ENCODE results near the gene HYAL4. TPM values are rescaled to one million over a fixed set of nuclear protein-coding genes. Genes with fewer than 3 reads are reported as not detected.
"Not testable (repeated sequence)": the region's sequence is repeated elsewhere in the genome, so short reads cannot be mapped to it uniquely, and the experiment has no call there.

HYAL4 gene
- total RNA-seq, 4 donors from 2014 or later: not detected

DNA sequence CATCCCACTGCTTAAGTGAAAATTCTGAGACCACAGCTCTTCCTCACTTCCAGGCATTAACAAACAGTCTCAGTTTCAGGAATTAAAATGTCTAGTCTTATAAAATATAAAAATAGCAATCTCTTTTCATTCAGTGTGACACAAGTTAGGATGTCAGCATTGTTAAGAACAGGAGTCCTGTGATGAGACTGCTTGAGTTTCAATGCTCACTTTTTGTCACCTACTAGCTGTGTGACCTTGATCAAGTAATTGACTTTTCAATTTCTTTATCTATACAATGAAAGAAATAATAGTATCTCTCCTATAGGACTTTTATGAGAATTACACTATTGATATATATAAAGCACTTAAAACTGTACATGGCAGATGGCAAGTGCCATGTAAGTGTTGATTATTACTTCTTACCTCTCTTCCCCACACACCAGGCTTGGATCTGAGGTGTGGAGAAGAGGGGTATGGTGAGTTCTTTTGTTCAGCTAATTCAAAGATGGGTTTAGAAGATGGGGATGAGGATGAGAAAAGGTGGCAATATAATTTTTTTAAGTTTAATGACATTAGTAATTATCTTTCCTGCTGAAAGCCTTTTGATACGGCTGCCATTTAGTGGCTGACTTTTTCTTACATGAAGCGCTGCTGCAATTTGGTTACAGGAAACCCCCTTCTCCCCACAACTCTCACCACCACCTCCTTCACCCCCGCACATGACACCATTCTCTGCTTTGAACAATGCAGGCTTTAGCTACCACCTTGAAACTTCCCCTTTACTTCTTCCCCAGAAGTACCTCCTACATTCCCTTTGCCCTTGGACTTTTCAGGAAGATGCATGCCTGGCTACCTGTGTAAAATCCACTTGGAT, 20.8 kb upstream of the HYAL4 start:
- TF ChIP-seq, protein P1, sequence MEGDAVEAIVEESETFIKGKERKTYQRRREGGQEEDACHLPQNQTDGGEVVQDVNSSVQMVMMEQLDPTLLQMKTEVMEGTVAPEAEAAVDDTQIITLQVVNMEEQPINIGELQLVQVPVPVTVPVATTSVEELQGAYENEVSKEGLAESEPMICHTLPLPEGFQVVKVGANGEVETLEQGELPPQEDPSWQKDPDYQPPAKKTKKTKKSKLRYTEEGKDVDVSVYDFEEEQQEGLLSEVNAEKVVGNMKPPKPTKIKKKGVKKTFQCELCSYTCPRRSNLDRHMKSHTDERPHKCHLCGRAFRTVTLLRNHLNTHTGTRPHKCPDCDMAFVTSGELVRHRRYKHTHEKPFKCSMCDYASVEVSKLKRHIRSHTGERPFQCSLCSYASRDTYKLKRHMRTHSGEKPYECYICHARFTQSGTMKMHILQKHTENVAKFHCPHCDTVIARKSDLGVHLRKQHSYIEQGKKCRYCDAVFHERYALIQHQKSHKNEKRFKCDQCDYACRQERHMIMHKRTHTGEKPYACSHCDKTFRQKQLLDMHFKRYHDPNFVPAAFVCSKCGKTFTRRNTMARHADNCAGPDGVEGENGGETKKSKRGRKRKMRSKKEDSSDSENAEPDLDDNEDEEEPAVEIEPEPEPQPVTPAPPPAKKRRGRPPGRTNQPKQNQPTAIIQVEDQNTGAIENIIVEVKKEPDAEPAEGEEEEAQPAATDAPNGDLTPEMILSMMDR (IDR thresholded peaks at IDR 0.05): no peak
- ATAC-seq (ENCODE audit: low FRiP score): no peak
- no peak for DNase-seq (ENCODE audit: low spot score)

DNA sequence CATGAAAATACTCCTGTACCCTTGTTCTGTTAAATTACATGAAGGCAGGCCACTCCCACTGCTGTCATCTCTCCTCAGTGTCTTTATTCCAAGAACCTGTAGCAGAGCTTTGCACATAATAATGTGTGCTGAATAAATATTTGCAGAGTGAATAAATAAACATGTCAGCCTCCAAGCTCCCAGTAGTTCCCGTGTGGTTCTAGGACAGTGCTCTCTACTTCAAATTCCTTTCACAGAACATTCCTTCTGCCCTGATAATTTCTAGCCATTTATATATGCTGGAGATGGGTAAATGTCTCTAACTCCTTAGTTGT, 20.3 kb upstream of the HYAL4 start:
- DNase-seq (ENCODE audit: low spot score) (no peak), ATAC-seq (ENCODE audit: low FRiP score) (no peak)
- TF ChIP-seq, protein P1 (IDR thresholded peaks at IDR 0.05): no peak

DNA sequence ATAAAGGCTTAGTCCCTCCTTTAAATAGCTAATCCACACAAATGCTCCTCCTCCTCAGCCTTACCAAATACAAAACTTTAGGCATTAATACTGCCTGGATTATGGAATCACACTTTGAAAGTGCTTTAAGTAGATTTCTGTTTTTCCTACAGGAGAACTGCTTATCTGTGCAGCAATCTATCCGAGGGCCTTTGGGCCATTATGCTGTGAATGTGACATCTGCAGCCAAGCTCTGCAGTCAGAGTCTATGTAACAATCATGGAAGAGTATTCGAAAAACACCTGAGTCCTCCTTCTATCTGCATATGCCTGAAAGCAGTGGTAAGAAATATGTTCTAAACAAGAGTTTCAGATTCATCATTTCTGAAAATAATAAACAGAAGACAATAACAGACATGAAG, 16.2 kb upstream of the HYAL4 start:
- TF ChIP-seq, protein P1 (IDR thresholded peaks at IDR 0.05): no peak
- no peak for DNase-seq (ENCODE audit: low spot score)
- ATAC-seq (ENCODE audit: low FRiP score): no peak

DNA sequence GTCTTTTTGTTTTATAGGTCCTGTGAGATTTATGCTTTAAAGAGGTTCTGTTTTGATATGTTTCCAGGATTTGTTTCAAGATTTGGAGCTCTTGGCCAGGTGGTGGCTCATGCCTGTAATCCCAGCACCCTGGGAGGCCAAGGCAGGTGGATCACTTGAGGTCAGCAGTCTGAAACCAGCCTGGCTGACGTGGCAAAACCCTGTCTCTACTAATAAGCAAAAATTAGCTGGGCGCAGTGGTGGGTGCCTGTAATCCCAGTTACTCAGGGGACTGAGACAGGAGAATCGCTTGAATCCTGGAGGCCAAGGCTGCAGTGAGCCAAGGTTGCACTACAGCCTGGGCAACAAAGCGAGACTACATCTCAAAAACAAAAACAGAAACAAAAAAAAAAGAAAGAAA, 8.3 kb upstream of the HYAL4 start:
- TF ChIP-seq, protein P1 (IDR thresholded peaks at IDR 0.05): no peak
- no peak for ATAC-seq (ENCODE audit: low FRiP score)
- DNase-seq (ENCODE audit: low spot score): no peak

DNA sequence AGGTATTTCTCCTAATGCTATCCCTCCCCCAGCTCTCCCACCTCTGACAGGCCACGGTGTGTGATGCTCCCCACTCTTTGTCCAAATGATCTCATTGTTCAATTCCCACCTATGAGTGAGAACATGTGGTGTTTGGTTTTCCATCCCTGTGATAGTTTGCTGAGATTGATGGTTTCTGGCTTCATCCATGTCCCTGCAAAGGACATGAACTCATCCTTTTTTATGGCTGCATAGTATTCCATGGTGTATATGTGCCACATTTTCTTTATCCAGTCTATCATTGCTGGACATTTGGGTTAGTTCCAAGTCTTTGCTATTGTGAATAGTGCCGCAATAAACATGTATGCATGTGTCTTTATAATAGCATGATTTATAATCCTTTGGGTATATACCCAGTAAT, 5.9 kb upstream of the HYAL4 start:
- not testable (repeated sequence) for ATAC-seq (ENCODE audit: low FRiP score); DNase-seq (ENCODE audit: low spot score)

DNA sequence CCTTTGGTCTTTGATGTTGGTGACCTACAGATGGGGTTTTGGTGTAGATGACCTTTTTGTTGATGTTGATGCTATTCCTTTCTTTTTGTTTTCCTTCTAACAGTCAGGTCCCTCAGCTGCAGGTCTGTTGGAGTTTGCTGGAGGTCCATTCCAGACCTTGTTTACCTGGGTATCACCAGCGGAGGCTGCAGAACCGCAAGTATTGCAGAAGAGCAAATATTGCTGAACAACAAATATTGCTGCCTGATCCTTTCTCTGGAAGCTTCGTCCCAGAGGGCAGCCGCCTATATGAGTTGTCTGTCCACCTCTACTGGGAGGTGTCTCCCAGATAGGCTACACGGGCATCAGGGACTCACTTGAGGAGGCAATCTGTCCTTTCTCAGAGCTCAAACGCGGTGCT, 827 bp upstream of the HYAL4 start:
- ATAC-seq (ENCODE audit: low FRiP score); DNase-seq (ENCODE audit: low spot score): not testable (repeated sequence)

DNA sequence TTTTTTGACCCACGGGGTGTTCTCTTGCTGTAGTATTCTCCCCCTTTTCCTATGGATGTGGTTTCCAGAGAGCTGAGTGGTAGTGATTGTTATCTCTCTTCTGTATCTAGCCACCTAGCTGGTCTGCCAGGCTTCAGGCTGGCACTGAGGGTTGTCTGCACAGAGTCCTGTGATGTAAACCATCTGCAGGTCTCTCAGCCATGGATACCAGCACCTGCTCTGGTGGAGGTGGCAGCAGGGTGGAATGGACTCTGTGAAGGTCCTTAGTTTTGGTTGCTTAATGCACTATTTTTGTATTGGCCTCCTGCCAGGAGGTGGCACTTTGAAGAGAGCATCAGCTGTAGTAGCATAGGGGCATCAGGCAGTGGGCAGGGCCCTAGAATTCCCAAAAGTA, 851 bp downstream of the HYAL4 start:
- TF ChIP-seq, protein P1 (IDR thresholded peaks at IDR 0.05): no peak
- ATAC-seq (ENCODE audit: low FRiP score): no peak

DNA sequence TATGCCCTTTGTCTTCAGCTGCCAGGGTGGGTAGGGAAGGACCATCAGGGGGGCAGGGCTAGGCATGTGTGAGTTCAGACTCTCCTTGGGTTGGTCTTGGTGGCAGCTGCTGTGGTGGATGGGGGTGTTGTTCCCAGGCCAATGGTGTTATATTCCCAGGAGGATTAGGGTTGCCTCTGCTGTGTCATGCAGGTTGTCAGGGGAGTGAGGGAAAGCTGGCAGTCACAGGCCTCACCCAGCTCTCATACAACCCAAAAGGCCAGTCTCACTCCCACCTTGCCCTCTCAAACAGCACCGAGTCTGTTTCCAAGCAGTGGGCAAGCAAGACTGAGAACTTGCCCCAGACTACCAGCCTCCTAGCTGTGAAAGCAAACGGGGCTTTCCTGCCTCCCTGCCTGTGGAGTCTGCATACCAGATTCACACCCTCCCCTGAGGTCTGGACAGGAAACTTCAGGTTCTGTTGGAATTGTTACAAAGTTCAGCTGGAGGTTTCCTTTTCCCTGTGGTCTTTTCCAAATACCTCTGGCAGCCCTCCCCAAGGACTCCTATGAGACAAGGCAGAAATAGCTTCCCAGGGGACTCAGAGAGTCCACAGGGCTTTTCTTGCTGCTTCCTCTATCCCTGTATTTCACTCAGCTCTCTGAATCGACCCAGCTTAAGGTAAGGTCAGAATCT, 1.4 kb downstream of the HYAL4 start:
- DNase-seq (ENCODE audit: low spot score): no peak
- no peak for ATAC-seq (ENCODE audit: low FRiP score)
- TF ChIP-seq, protein P1 (IDR thresholded peaks at IDR 0.05): no peak

More for the DNA sequence above, 851 bp downstream of the HYAL4 start:
- no peak for DNase-seq (ENCODE audit: low spot score)

Measured in omental fat pad (tissue), 4 donors.